ENCODE measurements around the gene ATP5PF. TPM values are rescaled to one million over a fixed set of nuclear protein-coding genes. Genes with fewer than 3 reads are reported as not detected.

ATP5PF gene
- total RNA-seq, 1 experiment from 2014 or later = 185 TPM

DNA sequence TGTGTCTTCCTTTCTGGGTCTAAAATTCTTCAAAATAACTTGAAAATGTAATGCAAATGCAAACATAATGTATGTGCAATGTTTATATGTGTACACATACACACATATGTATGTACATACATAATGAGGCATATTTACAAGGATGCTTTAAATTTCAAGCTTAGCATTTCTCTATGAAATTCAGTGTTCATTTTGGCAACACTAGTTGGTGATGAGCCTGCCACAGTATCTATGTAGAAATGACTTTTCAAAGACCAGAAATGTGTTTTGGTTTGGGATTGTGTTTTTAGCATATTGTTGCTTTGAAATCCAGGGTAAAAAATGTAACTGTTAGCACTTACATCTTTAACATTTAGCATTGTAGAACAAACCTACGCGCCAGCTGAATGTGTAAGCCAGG, 10.2 kb upstream of the ATP5PF start:
- DNase-seq (ENCODE audit: low spot score) = no peak
- intact Hi-C loops (cut with micrococcal nuclease; ENCODE audit: unreplicated experiment) = no loop called here
- no peak for TF ChIP-seq EZH2 (IDR thresholded peaks at IDR 0.05; ENCODE audit: borderline replicate concordance, low read depth, low read length, poor library complexity, severe bottlenecking)
- TF ChIP-seq, protein P1, sequence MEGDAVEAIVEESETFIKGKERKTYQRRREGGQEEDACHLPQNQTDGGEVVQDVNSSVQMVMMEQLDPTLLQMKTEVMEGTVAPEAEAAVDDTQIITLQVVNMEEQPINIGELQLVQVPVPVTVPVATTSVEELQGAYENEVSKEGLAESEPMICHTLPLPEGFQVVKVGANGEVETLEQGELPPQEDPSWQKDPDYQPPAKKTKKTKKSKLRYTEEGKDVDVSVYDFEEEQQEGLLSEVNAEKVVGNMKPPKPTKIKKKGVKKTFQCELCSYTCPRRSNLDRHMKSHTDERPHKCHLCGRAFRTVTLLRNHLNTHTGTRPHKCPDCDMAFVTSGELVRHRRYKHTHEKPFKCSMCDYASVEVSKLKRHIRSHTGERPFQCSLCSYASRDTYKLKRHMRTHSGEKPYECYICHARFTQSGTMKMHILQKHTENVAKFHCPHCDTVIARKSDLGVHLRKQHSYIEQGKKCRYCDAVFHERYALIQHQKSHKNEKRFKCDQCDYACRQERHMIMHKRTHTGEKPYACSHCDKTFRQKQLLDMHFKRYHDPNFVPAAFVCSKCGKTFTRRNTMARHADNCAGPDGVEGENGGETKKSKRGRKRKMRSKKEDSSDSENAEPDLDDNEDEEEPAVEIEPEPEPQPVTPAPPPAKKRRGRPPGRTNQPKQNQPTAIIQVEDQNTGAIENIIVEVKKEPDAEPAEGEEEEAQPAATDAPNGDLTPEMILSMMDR (conservative IDR thresholded peaks at IDR 0.05; ENCODE audit: low read depth, low read length) = no peak
- BruUV-seq (replicated peaks) = no TSS peak
- H3K4me1 ChIP-seq (ENCODE audit: insufficient read depth, low read length, poor library complexity, severe bottlenecking) = no peaks in the 10 kb centered on the region
- ChIA-PET POLR2A (ENCODE audit: low non-redundant PET) (no interaction called here), CTCF (no interaction called here)
- H3K4me3 ChIP-seq (ENCODE audit: low read depth, low read length, poor library complexity, severe bottlenecking) = no peak overlapping the region
- H3K9me3 ChIP-seq (ENCODE audit: low read depth, low read length, poor library complexity, severe bottlenecking) = no peaks in the 10 kb centered on the region
- H3K27me3 ChIP-seq (replicated peaks; ENCODE audit: insufficient read depth, low read depth, low read length, poor library complexity) = no peaks in the 10 kb centered on the region
- no peak overlapping the region for H3K27ac ChIP-seq (ENCODE audit: low read depth, low read length, poor library complexity, severe bottlenecking)
- peaks cover 7% of the 10 kb centered on the region for H3K36me3 ChIP-seq (ENCODE audit: insufficient read depth, low read length, poor library complexity, severe bottlenecking)

DNA sequence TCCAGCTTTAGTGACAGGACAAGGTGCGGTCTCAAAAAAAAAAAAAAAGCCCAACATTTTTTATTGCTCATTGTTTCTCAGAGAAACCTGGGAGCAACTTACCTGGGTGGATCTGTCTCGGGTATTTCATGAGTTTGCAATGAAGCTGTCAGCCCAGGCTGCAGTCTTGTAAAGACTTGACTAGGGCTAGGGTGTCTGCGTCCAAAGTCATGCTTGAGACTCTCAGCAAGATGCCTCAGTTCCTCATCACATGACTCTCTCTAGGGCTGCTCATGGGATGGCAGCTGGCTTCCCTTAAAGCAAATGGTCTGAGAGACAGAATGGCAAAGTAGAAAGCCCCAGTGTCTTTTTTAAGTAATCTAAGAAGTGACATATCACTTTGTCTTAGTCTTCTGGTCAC, 8.2 kb upstream of the ATP5PF start:
- no peak for DNase-seq (ENCODE audit: low spot score)
- no peaks in the 10 kb centered on the region for H3K4me1 ChIP-seq (ENCODE audit: insufficient read depth, low read length, poor library complexity, severe bottlenecking)
- BruUV-seq (replicated peaks) = no TSS peak
- H3K27me3 ChIP-seq (replicated peaks; ENCODE audit: insufficient read depth, low read depth, low read length, poor library complexity) = no peaks in the 10 kb centered on the region
- no peaks in the 10 kb centered on the region for H3K9me3 ChIP-seq (ENCODE audit: low read depth, low read length, poor library complexity, severe bottlenecking)
- intact Hi-C loops (cut with micrococcal nuclease; ENCODE audit: unreplicated experiment) = no loop called here
- ChIA-PET POLR2A (ENCODE audit: low non-redundant PET) (no interaction called here), CTCF (no interaction called here)
- TF ChIP-seq, protein P1 (conservative IDR thresholded peaks at IDR 0.05; ENCODE audit: low read depth, low read length) = no peak
- TF ChIP-seq EZH2 (IDR thresholded peaks at IDR 0.05; ENCODE audit: borderline replicate concordance, low read depth, low read length, poor library complexity, severe bottlenecking) = no peak
- no peak overlapping the region for H3K27ac ChIP-seq (ENCODE audit: low read depth, low read length, poor library complexity, severe bottlenecking)
- H3K4me3 ChIP-seq (ENCODE audit: low read depth, low read length, poor library complexity, severe bottlenecking) = no peak overlapping the region
- peaks cover 7% of the 10 kb centered on the region for H3K36me3 ChIP-seq (ENCODE audit: insufficient read depth, low read length, poor library complexity, severe bottlenecking)

DNA sequence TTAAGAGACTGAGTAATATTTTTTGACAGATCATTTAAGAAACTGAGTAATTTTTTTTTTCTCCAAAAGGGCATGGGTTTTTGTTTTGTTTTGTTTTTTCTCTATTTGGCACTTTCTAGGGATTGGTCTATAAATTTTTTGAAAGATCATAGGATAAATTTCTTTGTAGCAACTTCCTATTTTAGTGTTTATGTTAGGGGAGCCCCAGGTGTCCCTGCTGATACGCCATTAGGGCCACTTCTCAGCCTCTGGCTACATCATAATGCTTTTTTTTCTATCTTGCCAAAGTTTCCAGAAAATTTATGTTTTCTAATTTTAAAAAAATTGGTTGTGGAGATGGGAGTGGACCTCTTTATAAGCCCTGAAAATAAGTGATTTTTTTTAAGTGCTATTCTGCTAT, 2.7 kb upstream of the ATP5PF start:
- Histone ChIP-seq H3K4me3 (ENCODE audit: low read depth, low read length, poor library complexity, severe bottlenecking) (peak overlapping the region; percentile 89), H3K27ac (ENCODE audit: low read depth, low read length, poor library complexity, severe bottlenecking) (peak overlapping the region; percentile 40), H3K27me3 (replicated peaks; ENCODE audit: insufficient read depth, low read depth, low read length, poor library complexity) (no peaks in the 10 kb centered on the region), H3K36me3 (ENCODE audit: insufficient read depth, low read length, poor library complexity, severe bottlenecking) (no peaks in the 10 kb centered on the region), H3K4me1 (ENCODE audit: insufficient read depth, low read length, poor library complexity, severe bottlenecking) (peaks cover 16% of the 10 kb centered on the region), H3K9me3 (ENCODE audit: low read depth, low read length, poor library complexity, severe bottlenecking) (no peaks in the 10 kb centered on the region)
- no peak for TF ChIP-seq EZH2 (IDR thresholded peaks at IDR 0.05; ENCODE audit: borderline replicate concordance, low read depth, low read length, poor library complexity, severe bottlenecking)
- TF ChIP-seq, protein P1 (conservative IDR thresholded peaks at IDR 0.05; ENCODE audit: low read depth, low read length) = no peak
- no TSS peak for BruUV-seq (replicated peaks)
- intact Hi-C loops (cut with micrococcal nuclease; ENCODE audit: unreplicated experiment) = loop anchor here (10.0 kb wide), 1 partner anchor 127 kb away; no protein-coding TSS in a partner anchor
- CTCF ChIA-PET = no interaction called here
- POLR2A ChIA-PET (ENCODE audit: low non-redundant PET) = no interaction called here
- DNase-seq (ENCODE audit: low spot score) = no peak
